B cell (primary cell): ENCODE results near the gene OR6J1. TPM values are rescaled to one million over a fixed set of nuclear protein-coding genes. Genes with fewer than 3 reads are reported as not detected.

Experiments
- ATAC-seq: fragments of 200-7000 bp; cut with Tn5 transposase; one replicate; pipeline ENCODE4 v1.10.0; 2021; ENCODE audit warnings: low read depth, mild to moderate bottlenecking, moderate number of reproducible peaks, moderate library complexity
- CTCF ChIA-PET: fragments of 350-600 bp; sonication (Branson Sonifier 250); formaldehyde crosslinking; loops from one replicate; lab custom pipeline; 2021; ENCODE audit warnings: antibody characterized with exemption, inconsistent platforms; lab: Charles Lee
- POLR2A ChIA-PET: fragments of 350-600 bp; sonication (Branson Sonifier 250); formaldehyde crosslinking; loops from one replicate; lab custom pipeline; 2021; ENCODE audit warnings: antibody characterized with exemption; lab: Charles Lee
- DNase-seq: peaks from one replicate; pipeline ENCODE4 v3.0.0; 2013
- H2AFZ ChIP-seq: 2 replicates; pipeline ENCODE4 v1.6.1; 2012; ENCODE audit warnings: mild to moderate bottlenecking, low read depth, low read length; ENCODE audit not compliant: insufficient read depth, poor library complexity, severe bottlenecking
- H3K27ac ChIP-seq, 2 donors: 1 replicate in 1 of 2; 2 replicates in 1 of 2; pipeline ENCODE4 v1.5.1; 2012 to 2013; ENCODE audit warnings: low read length in 2 of 2, mild to moderate bottlenecking in 2 of 2, moderate library complexity in 1 of 2
- H3K27me3 ChIP-seq, 4 experiments: fragments of 200-600 bp in 1 of 4; sonication (generic) in 1 of 4; replicated peaks in 1 of 4; 1 replicate in 2 of 4; 2 replicates in 2 of 4; pipeline versions ENCODE4 v1.6.1 to v1.7.0; 2013 to 2016; ENCODE audit warnings: low read length in 3 of 4, mild to moderate bottlenecking in 2 of 4, mixed read lengths in 1 of 4, moderate library complexity in 1 of 4; ENCODE audit not compliant: insufficient read depth in 4 of 4, control insufficient read depth in 3 of 4; ENCODE audit errors: control extremely low read depth in 1 of 4
- H3K36me3 ChIP-seq, 2 experiments: replicated peaks in 1 of 2; 1 replicate in 1 of 2; 2 replicates in 1 of 2; pipeline versions ENCODE4 v1.6.1 to v1.7.1; 2013; ENCODE audit warnings: low read length in 1 of 2; ENCODE audit not compliant: insufficient read depth in 2 of 2, control insufficient read depth in 1 of 2; ENCODE audit errors: control extremely low read depth in 1 of 2, extremely low read depth in 1 of 2
- H3K4me1 ChIP-seq, 2 donors: fragments of 200-600 bp in 1 of 2; sonication (generic) in 1 of 2; 1 replicate in 1 of 2; 2 replicates in 1 of 2; pipeline versions ENCODE4 v1.5.1 to v1.6.1; 2013 to 2017; ENCODE audit warnings: low read length in 2 of 2; ENCODE audit not compliant: control insufficient read depth in 2 of 2, insufficient read depth in 2 of 2
- H3K4me2 ChIP-seq: replicated peaks from 2 replicates; pipeline ENCODE3; 2012; ENCODE audit warnings: mild to moderate bottlenecking, low read depth, low read length; ENCODE audit not compliant: poor library complexity, severe bottlenecking
- H3K4me3 ChIP-seq, 5 experiments: fragments of 200-600 bp in 1 of 5; sonication (generic) in 1 of 5; 1 replicate in 3 of 5; 2 replicates in 2 of 5; pipeline versions ENCODE4 v1.5.1 to v1.7.0; 2011 to 2016; ENCODE audit warnings: low read length in 4 of 5, mild to moderate bottlenecking in 4 of 5, low read depth in 2 of 5, control low read depth in 1 of 5, moderate library complexity in 1 of 5; ENCODE audit not compliant: insufficient read depth in 1 of 5; ENCODE audit errors: control extremely low read depth in 1 of 5, extremely low read depth in 1 of 5
- H3K79me2 ChIP-seq: fragments of 200-600 bp; sonication (generic); one replicate; pipeline ENCODE4 v1.6.0; 2016; ENCODE audit warnings: low read length; ENCODE audit not compliant: control insufficient read depth, insufficient read depth
- H3K9ac ChIP-seq: fragments of 200-600 bp; sonication (generic); 2 replicates; pipeline ENCODE4 v1.6.1; 2017; ENCODE audit warnings: mild to moderate bottlenecking, low read length, moderate library complexity
- H3K9me3 ChIP-seq, 3 donors: one replicate each; pipeline versions ENCODE4 v1.6.1 to v1.7.1; 2013; ENCODE audit warnings: low read length in 2 of 3; ENCODE audit not compliant: control insufficient read depth in 2 of 3, insufficient read depth in 1 of 3; ENCODE audit errors: control extremely low read depth in 1 of 3
- H4K20me1 ChIP-seq: 2 replicates; pipeline ENCODE4 v1.6.0; 2012; ENCODE audit warnings: mild to moderate bottlenecking, low read length; ENCODE audit not compliant: insufficient read depth, control insufficient read depth, poor library complexity, severe bottlenecking
- H3K27ac Mint-ChIP-seq: one replicate; pipeline ENCODE4 v1.8.0; 2021; ENCODE audit warnings: mixed read lengths
- H3K27me3 Mint-ChIP-seq: one replicate; pipeline ENCODE4 v1.8.0; 2021; ENCODE audit warnings: mixed read lengths
- H3K4me1 Mint-ChIP-seq: one replicate; pipeline ENCODE4 v1.8.0; 2021; ENCODE audit warnings: mixed read lengths
- H3K4me3 Mint-ChIP-seq: one replicate; pipeline ENCODE4 v1.8.0; 2021; ENCODE audit warnings: mixed read lengths
- H3K9me3 Mint-ChIP-seq: one replicate; pipeline ENCODE4 v1.8.0; 2022; ENCODE audit warnings: mixed read lengths; ENCODE audit not compliant: insufficient read depth
- CTCF ChIP-seq: fragments of 200-600 bp; IDR thresholded peaks from one replicate; pipeline ENCODE4 v1.8.0; 2022; ENCODE audit warnings: antibody characterized with exemption, mild to moderate bottlenecking
- EZH2 ChIP-seq: IDR thresholded peaks from 2 replicates; pipeline ENCODE4 v1.6.1; 2012; ENCODE audit warnings: borderline replicate concordance, low read depth, mild to moderate bottlenecking, moderate library complexity, low read length; ENCODE audit not compliant: insufficient read depth, poor library complexity, severe bottlenecking
- WGBS: methylation state at CpG from one replicate; pipeline ENCODE4 v1.1.5; 2013; ENCODE audit warnings: missing lambda C conversion rate; ENCODE audit not compliant: insufficient coverage; 5-methylcytosine and 5-hydroxymethylcytosine counted together
- intact Hi-C: fragments of 100-400 bp; cut with micrococcal nuclease; formaldehyde crosslinking; loops from one replicate; pipeline ENCODE4 v1.10.0; 2022
- polyA plus RNA-seq: library from polyadenylated mRNA; depleted of rRNA; stranded (reverse); fragments of >200 nt; gene quantifications from 2 replicates; pipeline ENCODE4 v1.2.3, GENCODE V29; 2012
- total RNA-seq, 2 donors: library from RNA; stranded (reverse); fragments of 120-200 nt in 1 of 2; gene quantifications; 1 replicate in 1 of 2; 2 replicates in 1 of 2; pipeline versions ENCODE4 v1.2.3 to v1.2.4, GENCODE V29; 2013 to 2022

OR6J1 gene
- total and polyA plus RNA-seq, 2 donors (not counting 1 experiment from before 2014, with no cell fraction given) = not detected

DNA sequence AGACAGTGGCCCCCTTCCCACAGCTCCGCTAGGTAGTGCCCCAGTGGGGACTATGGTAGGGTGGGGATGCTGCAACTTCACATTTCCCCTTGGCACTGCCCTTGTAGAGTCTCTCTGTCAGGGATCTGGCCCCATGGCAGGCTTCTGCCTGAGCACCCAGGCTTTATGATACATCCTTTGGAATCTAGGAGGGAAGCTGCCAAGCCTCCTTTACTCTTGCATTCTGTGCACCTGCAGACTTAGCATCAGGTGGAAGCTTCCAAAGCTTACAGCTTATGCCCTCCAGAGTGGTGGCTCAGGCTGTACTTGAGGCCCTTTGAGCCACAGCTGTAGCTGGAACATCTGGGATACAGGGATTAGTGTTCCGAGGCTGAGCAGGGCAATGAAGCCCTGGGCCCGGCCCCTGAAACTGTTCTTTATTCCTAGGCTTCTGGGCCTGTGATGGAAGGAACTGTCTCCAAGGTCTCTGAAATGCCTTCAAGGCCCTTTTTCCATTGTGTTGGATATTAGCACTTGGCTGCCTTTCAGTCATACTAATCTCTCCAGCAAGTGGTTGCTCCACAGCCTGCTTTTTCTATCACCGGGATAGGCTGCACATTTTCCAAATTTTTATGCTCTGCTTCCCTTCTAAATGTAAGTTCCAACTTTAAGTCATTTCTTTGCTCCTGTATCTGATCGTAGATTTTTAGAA is 22.2 kb upstream of the OR6J1 start:
- H3K9me3 Mint-ChIP-seq = no peaks in the 10 kb centered on the region
- Histone ChIP-seq H3K4me2 (no peak overlapping the region), H4K20me1 (no peaks in the 10 kb centered on the region), H3K9ac (no peak overlapping the region), H3K4me1 (no peaks in the 10 kb centered on the region), H3K27ac (no peak overlapping the region), H3K79me2 (no peaks in the 10 kb centered on the region), H2AFZ (no peak overlapping the region), H3K4me3 (no peak overlapping the region), H3K36me3 (no peaks in the 10 kb centered on the region), H3K27me3 (no peaks in the 10 kb centered on the region), H3K9me3 (no peaks in the 10 kb centered on the region)
- no peak overlapping the region for H3K27ac Mint-ChIP-seq
- no peak overlapping the region for H3K4me3 Mint-ChIP-seq
- H3K4me1 Mint-ChIP-seq = no peaks in the 10 kb centered on the region
- no peak for ATAC-seq
- H3K27me3 Mint-ChIP-seq = no peaks in the 10 kb centered on the region
- WGBS = 93% methylated on average over 3 of the region's 5 CpGs
- no peak for DNase-seq
- ChIA-PET CTCF (no interaction called here), POLR2A (no interaction called here)
- intact Hi-C loops = no loop called here
- TF ChIP-seq EZH2 (no peak), CTCF (no peak)

GRCh38 chr14:22664261-22664660 is 20.1 kb upstream of the OR6J1 start:
- intact Hi-C loops = no loop called here
- no peaks in the 10 kb centered on the region for H4K20me1 ChIP-seq
- WGBS = 87% methylated on average over 3 of the region's 6 CpGs
- H3K4me2 ChIP-seq = no peak overlapping the region
- ChIA-PET CTCF (interaction anchor here (1.7 kb wide), 1 partner anchor 189 kb away, joined by 4 read pairs; no protein-coding TSS in a partner anchor), POLR2A (no interaction called here)
- Mint-ChIP-seq H3K4me1 (no peaks in the 10 kb centered on the region), H3K27me3 (no peaks in the 10 kb centered on the region), H3K9me3 (no peaks in the 10 kb centered on the region), H3K27ac (no peak overlapping the region), H3K4me3 (no peak overlapping the region)
- H3K9me3 ChIP-seq = no peaks in the 10 kb centered on the region
- no peaks in the 10 kb centered on the region for H3K79me2 ChIP-seq
- no peak for ATAC-seq
- no peaks in the 10 kb centered on the region for H3K4me1 ChIP-seq
- TF ChIP-seq CTCF = no peak
- no peaks in the 10 kb centered on the region for H3K27me3 ChIP-seq
- no peak for DNase-seq
- H2AFZ ChIP-seq = no peak overlapping the region
- H3K4me3 ChIP-seq = no peak overlapping the region
- no peak overlapping the region for H3K9ac ChIP-seq
- no peak overlapping the region for H3K27ac ChIP-seq
- H3K36me3 ChIP-seq = no peaks in the 10 kb centered on the region
